CD8-positive, alpha-beta memory T cell (primary cell): ENCODE data around the gene TPH2. TPM values are rescaled to one million over a fixed set of nuclear protein-coding genes. Genes with fewer than 3 reads are reported as not detected.

Experiments
- polyA plus RNA-seq: library from polyadenylated mRNA; unstranded; fragments of 300-500 nt; fragmentation: Illumina TruSeq; gene quantifications from one replicate; pipeline ENCODE4 v1.2.3, GENCODE V29; 2021
- total RNA-seq, 2 experiments: library from RNA; stranded (reverse); gene quantifications; one replicate each; pipeline ENCODE4 v1.2.3, GENCODE V29; 2021

TPH2 gene
- total and polyA plus RNA-seq, 3 experiments from 2014 or later, result not detected

Other genes starting within 250 kb of the TPH2 start
- 100 to 1,000 TPM; 100 to 106 TPM for gene RAB21, start 184.0 kb upstream of the TPH2 start, total RNA-seq
- 39.3 TPM for gene RAB21, start 184.0 kb upstream of the TPH2 start, polyA plus RNA-seq
- 10 to 100 TPM; 38.1 to 39.5 TPM for gene TBC1D15, start 99.1 kb upstream of the TPH2 start, total RNA-seq
- gene TBC1D15, start 99.1 kb upstream of the TPH2 start, polyA plus RNA-seq, result 36.6 TPM